IMR-90 (cell line): ENCODE results near the gene LDLRAD4. TPM values are rescaled to one million over a fixed set of nuclear protein-coding genes. Genes with fewer than 3 reads are reported as not detected.

Experiments
- ATAC-seq: fragments of 200-7000 bp; cut with Tn5 transposase; 2 replicates; pipeline ENCODE4 v1.9.1; 2020; ENCODE audit warnings: low read depth, mild to moderate bottlenecking, moderate library complexity
- BruUV-seq: library from RNA; stranded (reverse); fragments of 400-500 nt; replicated peaks from 2 replicates; lab custom pipeline; 2021; lab: Mats Ljungman, UMichigan
- CTCF ChIA-PET: fragments of 300-600 bp; formaldehyde crosslinking; extraction: SDS; loops from one replicate; lab custom pipeline; 2021; ENCODE audit warnings: antibody characterized with exemption; lab: Yijun Ruan, JAX
- POLR2A ChIA-PET: fragments of 300-600 bp; sonication (Branson Sonifier 250); formaldehyde crosslinking; loops from one replicate; lab custom pipeline; 2022; ENCODE audit warnings: antibody characterized with exemption; ENCODE audit not compliant: unreplicated experiment; lab: Charles Lee
- DNase-seq: peaks from one replicate; pipeline ENCODE4 v3.0.0; 2013
- H2AFZ ChIP-seq: replicated peaks from 2 replicates; pipeline ENCODE3; 2013; ENCODE audit warnings: low read length, mild to moderate bottlenecking; ENCODE audit not compliant: poor library complexity
- H2AK5ac ChIP-seq: 2 replicates; pipeline ENCODE4 v1.6.1; 2013; ENCODE audit warnings: low read depth, low read length, inconsistent platforms
- H2AK9ac ChIP-seq: replicated peaks from 2 replicates; pipeline ENCODE3; 2013; ENCODE audit warnings: mild to moderate bottlenecking, low read depth, low read length, moderate library complexity; ENCODE audit not compliant: poor library complexity
- H2BK120ac ChIP-seq: 2 replicates; pipeline ENCODE4 v1.6.1; 2013; ENCODE audit warnings: low read depth, low read length, inconsistent platforms
- H2BK15ac ChIP-seq: 3 replicates; pipeline ENCODE4 v1.6.1; 2013; ENCODE audit warnings: low read depth, low read length, inconsistent platforms
- H2BK20ac ChIP-seq: 2 replicates; pipeline ENCODE4 v1.6.1; 2013; ENCODE audit warnings: low read depth, mild to moderate bottlenecking, inconsistent platforms, low read length, moderate library complexity
- H2BK5ac ChIP-seq: 2 replicates; pipeline ENCODE4 v1.6.1; 2013; ENCODE audit warnings: mild to moderate bottlenecking, low read depth, low read length, inconsistent platforms; ENCODE audit not compliant: poor library complexity, severe bottlenecking
- H3K14ac ChIP-seq: replicated peaks from 2 replicates; pipeline ENCODE4 v1.6.1; 2013; ENCODE audit warnings: low read depth, low read length, inconsistent platforms
- H3K18ac ChIP-seq: 2 replicates; pipeline ENCODE4 v1.6.1; 2013; ENCODE audit warnings: low read depth, low read length, control low read depth
- H3K23ac ChIP-seq: 2 replicates; pipeline ENCODE4 v1.6.1; 2013; ENCODE audit warnings: low read depth, low read length, inconsistent platforms
- H3K27ac ChIP-seq: 2 replicates; pipeline ENCODE4 v1.5.1; 2013; ENCODE audit warnings: mild to moderate bottlenecking, control low read depth, low read length; ENCODE audit not compliant: insufficient read depth
- H3K27me3 ChIP-seq: 2 replicates; pipeline ENCODE4 v1.6.1; 2013; ENCODE audit warnings: low read length; ENCODE audit not compliant: control insufficient read depth, insufficient read depth
- H3K36me3 ChIP-seq: 2 replicates; pipeline ENCODE4 v1.6.1; 2013; ENCODE audit warnings: low read length, mixed read lengths; ENCODE audit not compliant: control insufficient read depth, insufficient read depth
- H3K4ac ChIP-seq: 2 replicates; pipeline ENCODE4 v1.6.1; 2013; ENCODE audit warnings: low read depth, low read length, inconsistent platforms
- H3K4me1 ChIP-seq: 2 replicates; pipeline ENCODE4 v1.6.1; 2013; ENCODE audit warnings: low read length, mixed read lengths; ENCODE audit not compliant: control insufficient read depth, insufficient read depth
- H3K4me2 ChIP-seq: 2 replicates; pipeline ENCODE4 v1.6.1; 2013; ENCODE audit warnings: low read depth, mild to moderate bottlenecking, control low read depth, low read length, moderate library complexity
- H3K4me3 ChIP-seq: 2 replicates; pipeline ENCODE4 v1.5.1; 2013; ENCODE audit warnings: low read depth, mild to moderate bottlenecking, control low read depth, low read length, moderate library complexity; ENCODE audit not compliant: insufficient read depth
- H3K56ac ChIP-seq: 2 replicates; pipeline ENCODE4 v1.6.1; 2013; ENCODE audit warnings: low read length, inconsistent platforms; ENCODE audit not compliant: insufficient read depth; ENCODE audit errors: extremely low read depth
- H3K79me1 ChIP-seq, 2 experiments: 2 replicates each; pipeline ENCODE4 v1.6.1; 2013; ENCODE audit warnings: low read length in 2 of 2, inconsistent platforms in 1 of 2, low read depth in 1 of 2
- H3K9ac ChIP-seq: 2 replicates; pipeline ENCODE4 v1.6.1; 2013; ENCODE audit warnings: low read depth, low read length, control low read depth
- H3K9me1 ChIP-seq: 2 replicates; pipeline ENCODE4 v1.6.1; 2013; ENCODE audit warnings: low read length, inconsistent platforms; ENCODE audit not compliant: insufficient read depth
- H3K9me3 ChIP-seq: 2 replicates; pipeline ENCODE4 v1.6.1; 2013; ENCODE audit warnings: low read length; ENCODE audit not compliant: control insufficient read depth, insufficient read depth
- H4K20me1 ChIP-seq: 2 replicates; pipeline ENCODE4 v1.6.1; 2013; ENCODE audit warnings: low read length, inconsistent platforms; ENCODE audit not compliant: insufficient read depth
- H4K5ac ChIP-seq: 2 replicates; pipeline ENCODE4 v1.6.1; 2013; ENCODE audit warnings: mild to moderate bottlenecking, low read depth, low read length, control low read depth
- H4K8ac ChIP-seq, 2 experiments: 2 replicates each; pipeline ENCODE4 v1.6.1; 2013; ENCODE audit warnings: low read depth in 2 of 2, low read length in 2 of 2, control low read depth in 1 of 2, inconsistent platforms in 1 of 2
- H4K91ac ChIP-seq: 2 replicates; pipeline ENCODE4 v1.6.1; 2013; ENCODE audit warnings: low read depth, low read length, inconsistent platforms; ENCODE audit not compliant: insufficient read depth
- BHLHE40 ChIP-seq: fragments of 150-350 bp; IDR thresholded peaks from 2 replicates; pipeline ENCODE4 v1.6.1; 2016; ENCODE audit warnings: mild to moderate bottlenecking, low read depth, low read length
- CEBPB ChIP-seq: IDR thresholded peaks from 2 replicates; pipeline ENCODE4 v1.6.1; 2012; ENCODE audit warnings: low read depth, low read length, improper control_type of control experiment
- CHD1 ChIP-seq: IDR thresholded peaks from 2 replicates; pipeline ENCODE4 v1.6.1; 2012; ENCODE audit warnings: low read depth, low read length, improper control_type of control experiment
- CTCF ChIP-seq: conservative IDR thresholded peaks from 2 replicates; pipeline ENCODE4 v1.5.1; 2012; ENCODE audit warnings: mild to moderate bottlenecking, low read depth, low read length, improper control_type of control experiment
- FOS ChIP-seq: fragments of 150-350 bp; IDR thresholded peaks from 2 replicates; pipeline ENCODE4 v1.6.1; 2016; ENCODE audit warnings: low read depth, low read length
- MAFK ChIP-seq: IDR thresholded peaks from 2 replicates; pipeline ENCODE4 v1.6.1; 2012; ENCODE audit warnings: low read depth, low read length, improper control_type of control experiment
- MAZ ChIP-seq: IDR thresholded peaks from 2 replicates; pipeline ENCODE4 v1.6.1; 2012; ENCODE audit warnings: low read depth, mild to moderate bottlenecking, low read length, improper control_type of control experiment, moderate library complexity, borderline replicate concordance
- MXI1 ChIP-seq: IDR thresholded peaks from 2 replicates; pipeline ENCODE4 v1.6.1; 2012; ENCODE audit warnings: low read depth, mild to moderate bottlenecking, low read length, moderate library complexity, borderline replicate concordance
- NFE2L2 ChIP-seq: fragments of 150-350 bp; IDR thresholded peaks from 2 replicates; pipeline ENCODE4 v1.6.1; 2016; ENCODE audit warnings: low read depth, mild to moderate bottlenecking, low read length
- POLR2A ChIP-seq: IDR thresholded peaks from 2 replicates; pipeline ENCODE4 v1.6.1; 2012; ENCODE audit warnings: mild to moderate bottlenecking, low read depth, low read length
- RAD21 ChIP-seq: IDR thresholded peaks from 2 replicates; pipeline ENCODE4 v1.6.1; 2012; ENCODE audit warnings: low read length, improper control_type of control experiment
- RCOR1 ChIP-seq: IDR thresholded peaks from 2 replicates; pipeline ENCODE4 v1.6.1; 2012; ENCODE audit warnings: mild to moderate bottlenecking, low read length, improper control_type of control experiment; ENCODE audit not compliant: insufficient replicate concordance
- RFX5 ChIP-seq: IDR thresholded peaks from 2 replicates; pipeline ENCODE4 v1.8.0; 2012; ENCODE audit warnings: low read depth, mild to moderate bottlenecking, low read length, moderate library complexity
- SMC3 ChIP-seq: fragments of 150-350 bp; IDR thresholded peaks from 2 replicates; pipeline ENCODE4 v1.6.1; 2016; ENCODE audit warnings: low read depth, mild to moderate bottlenecking, antibody characterized with exemption, low read length, moderate library complexity
- USF2 ChIP-seq: fragments of 150-350 bp; IDR thresholded peaks from 2 replicates; pipeline ENCODE4 v1.6.1; 2017; ENCODE audit warnings: mild to moderate bottlenecking, antibody characterized with exemption, low read length, low read depth
- WGBS, 2 experiments: methylation state at CpG; one replicate each; pipeline versions ENCODE4 v1.1.5 to v1.1.7; 2013; ENCODE audit warnings: missing lambda C conversion rate in 2 of 2; ENCODE audit not compliant: insufficient read length in 1 of 2; ENCODE audit errors: extremely low coverage in 2 of 2; 5-methylcytosine and 5-hydroxymethylcytosine counted together
- dilution Hi-C: fragments of 300-500 bp; cut with HindIII; formaldehyde crosslinking; loops from one replicate; pipeline ENCODE4 v1.14.3; 2018; ENCODE audit warnings: low sequenced_read_pairs; ENCODE audit not compliant: unreplicated experiment
- in situ Hi-C: fragments of 300-500 bp; cut with MboI; formaldehyde crosslinking; loops from 3 replicates; pipeline ENCODE4 v1.14.3; 2019; ENCODE audit warnings: low sequenced_read_pairs, inconsistent platforms, mixed read lengths
- intact Hi-C: fragments of 100-400 bp; cut with micrococcal nuclease; formaldehyde crosslinking; loops from 2 replicates; pipeline ENCODE4 v1.10.0; 2022
- polyA plus RNA-seq, 3 experiments: library from polyadenylated mRNA; depleted of rRNA; stranded (reverse); fragments of >200 nt; gene quantifications; 2 replicates each; pipeline ENCODE4 v1.2.3, GENCODE V29; 2012; ENCODE audit warnings: low replicate concordance in 1 of 3
- total RNA-seq: library from RNA; depleted of rRNA; stranded (reverse); fragments of >200 nt; gene quantifications from 2 replicates; pipeline ENCODE4 v1.2.3, GENCODE V29; 2012
- TF ChIP-seq, protein P1 (sequence below): fragments of 150-350 bp; IDR thresholded peaks from 2 replicates; pipeline ENCODE4 v1.6.1; 2016; ENCODE audit warnings: low read depth, mild to moderate bottlenecking, low read length, moderate library complexity, borderline replicate concordance

Gene LDLRAD4
- total and polyA plus RNA-seq, 2 of the 4 experiments (the other 2 are of a cell fraction) = not detected

- Histone ChIP-seq H2AK5ac (no peak overlapping the region), H3K14ac (no peak overlapping the region), H3K9ac (no peak overlapping the region), H3K18ac (no peak overlapping the region), H2BK5ac (no peak overlapping the region), H3K23ac (no peak overlapping the region), H3K36me3 (no peaks in the 10 kb centered on the region), H4K20me1 (no peaks in the 10 kb centered on the region), H4K5ac (no peak overlapping the region), H4K8ac (no peak overlapping the region), H2BK15ac (no peak overlapping the region), H3K4me3 (no peak overlapping the region), H3K4me1 (no peaks in the 10 kb centered on the region), H3K79me1 (no peaks in the 10 kb centered on the region), H2AK9ac (no peak overlapping the region), H3K9me1 (no peaks in the 10 kb centered on the region), H2BK20ac (no peak overlapping the region), H4K91ac (no peak overlapping the region), H3K27ac (no peak overlapping the region), H3K9me3 (peaks cover 2% of the 10 kb centered on the region; the same call in 1 of the 2 replicates), H3K56ac (no peak overlapping the region), H3K27me3 (no peaks in the 10 kb centered on the region), H2BK120ac (no peak overlapping the region), H3K4ac (no peak overlapping the region), H3K4me2 (no peak overlapping the region), H2AFZ (no peak overlapping the region)
- DNase-seq (no peak), ATAC-seq (no peak)
- ChIA-PET CTCF (no interaction called here), POLR2A (no interaction called here)
- TF ChIP-seq FOS (no peak), USF2 (no peak), MAZ (no peak), NFE2L2 (no peak), POLR2A (no peak), MXI1 (no peak), RCOR1 (no peak), RFX5 (no peak), CTCF (no peak), CHD1 (no peak), RAD21 (no peak), BHLHE40 (no peak), MAFK (no peak), CEBPB (no peak), SMC3 (no peak)
- TF ChIP-seq, protein P1, sequence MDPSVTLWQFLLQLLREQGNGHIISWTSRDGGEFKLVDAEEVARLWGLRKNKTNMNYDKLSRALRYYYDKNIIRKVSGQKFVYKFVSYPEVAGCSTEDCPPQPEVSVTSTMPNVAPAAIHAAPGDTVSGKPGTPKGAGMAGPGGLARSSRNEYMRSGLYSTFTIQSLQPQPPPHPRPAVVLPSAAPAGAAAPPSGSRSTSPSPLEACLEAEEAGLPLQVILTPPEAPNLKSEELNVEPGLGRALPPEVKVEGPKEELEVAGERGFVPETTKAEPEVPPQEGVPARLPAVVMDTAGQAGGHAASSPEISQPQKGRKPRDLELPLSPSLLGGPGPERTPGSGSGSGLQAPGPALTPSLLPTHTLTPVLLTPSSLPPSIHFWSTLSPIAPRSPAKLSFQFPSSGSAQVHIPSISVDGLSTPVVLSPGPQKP = no peak
- no TSS peak for BruUV-seq
- in situ Hi-C loops (no loop called here), intact Hi-C loops (no loop called here), dilution Hi-C loops (no loop called here)
- 40% methylated on average over 1 of the region's 2 CpGs; no CpG with 5 or more reads in 1 of the 2 experiments for WGBS, 2 experiments
These were observed 195.5 kb downstream of the LDLRAD4 start for GRCh38 chr18:13414102-13414501.
